Right lung (tissue), 5 donors: ENCODE data around the gene KCNN3. TPM values are rescaled to one million over a fixed set of nuclear protein-coding genes. Genes with fewer than 3 reads are reported as not detected.

Source experiments
- DNase-seq, 2 donors: peaks; one replicate each; pipeline ENCODE4 v3.0.0-alpha.2; 2013
- polyA plus RNA-seq, 5 donors: library from polyadenylated mRNA; unstranded; fragments of 120-200 nt; gene quantifications; one replicate each; pipeline versions ENCODE4 v1.2.1 to v1.2.3, GENCODE V29; 2013; ENCODE audit warnings: inconsistent platforms in 1 of 5, low replicate concordance in 1 of 5; ENCODE audit not compliant: insufficient read length in 5 of 5, insufficient read depth in 1 of 5

Gene KCNN3
- polyA plus RNA-seq, 5 donors, result 1.8 to 3.2 (median 2.3) TPM

- no peak for DNase-seq
These were observed 96.5 kb downstream of the KCNN3 start for GRCh38 chr1:154773551-154773950.

- no peak for DNase-seq
These were observed 97.2 kb downstream of the KCNN3 start for GRCh38 chr1:154772606-154773506.

GRCh38 chr1:154772056-154772455 lies 98.0 kb downstream of the KCNN3 start:
- no peak for DNase-seq

- DNase-seq, result no peak
These were observed 99.0 kb downstream of the KCNN3 start for GRCh38 chr1:154770897-154771594.

- no peak for DNase-seq
These were observed 100.7 kb downstream of the KCNN3 start for GRCh38 chr1:154769193-154769895.

GRCh38 chr1:154768456-154769125 lies 101.5 kb downstream of the KCNN3 start:
- DNase-seq, result no peak

GRCh38 chr1:154767315-154768240 lies 102.5 kb downstream of the KCNN3 start:
- no peak for DNase-seq

- no peak for DNase-seq
These were observed 104.1 kb downstream of the KCNN3 start for GRCh38 chr1:154765970-154766369.

- DNase-seq, result no peak
These were observed 105.3 kb downstream of the KCNN3 start for GRCh38 chr1:154764773-154765172.

- DNase-seq, result no peak
These were observed 105.9 kb downstream of the KCNN3 start for GRCh38 chr1:154764181-154764580.

- peak; percentile 33 to 38 for DNase-seq
These were observed 109.6 kb downstream of the KCNN3 start for GRCh38 chr1:154760469-154760933.

GRCh38 chr1:154759793-154760192 lies 110.3 kb downstream of the KCNN3 start:
- DNase-seq, result no peak

- no peak for DNase-seq
These were observed 110.9 kb downstream of the KCNN3 start for GRCh38 chr1:154759196-154759595.

- DNase-seq, result no peak
These were observed 111.7 kb downstream of the KCNN3 start for GRCh38 chr1:154758346-154758745.

GRCh38 chr1:154756793-154757548 lies 113.1 kb downstream of the KCNN3 start:
- no peak for DNase-seq

- DNase-seq, result no peak
These were observed 114.0 kb downstream of the KCNN3 start for GRCh38 chr1:154755858-154756730.

- DNase-seq, result no peak
These were observed 116.7 kb downstream of the KCNN3 start for GRCh38 chr1:154753426-154753825.

GRCh38 chr1:154752273-154753030 lies 117.6 kb downstream of the KCNN3 start:
- no peak for DNase-seq
